ENCODE results near the gene TIMP2.
A peak's percentile ranks its signal among the peaks of the same experiment; 100 is the strongest.
"Not testable (repeated sequence)": the region's sequence is repeated elsewhere in the genome, so short reads cannot be mapped to it uniquely, and the experiment has no call there.

TIMP2 gene

DNA sequence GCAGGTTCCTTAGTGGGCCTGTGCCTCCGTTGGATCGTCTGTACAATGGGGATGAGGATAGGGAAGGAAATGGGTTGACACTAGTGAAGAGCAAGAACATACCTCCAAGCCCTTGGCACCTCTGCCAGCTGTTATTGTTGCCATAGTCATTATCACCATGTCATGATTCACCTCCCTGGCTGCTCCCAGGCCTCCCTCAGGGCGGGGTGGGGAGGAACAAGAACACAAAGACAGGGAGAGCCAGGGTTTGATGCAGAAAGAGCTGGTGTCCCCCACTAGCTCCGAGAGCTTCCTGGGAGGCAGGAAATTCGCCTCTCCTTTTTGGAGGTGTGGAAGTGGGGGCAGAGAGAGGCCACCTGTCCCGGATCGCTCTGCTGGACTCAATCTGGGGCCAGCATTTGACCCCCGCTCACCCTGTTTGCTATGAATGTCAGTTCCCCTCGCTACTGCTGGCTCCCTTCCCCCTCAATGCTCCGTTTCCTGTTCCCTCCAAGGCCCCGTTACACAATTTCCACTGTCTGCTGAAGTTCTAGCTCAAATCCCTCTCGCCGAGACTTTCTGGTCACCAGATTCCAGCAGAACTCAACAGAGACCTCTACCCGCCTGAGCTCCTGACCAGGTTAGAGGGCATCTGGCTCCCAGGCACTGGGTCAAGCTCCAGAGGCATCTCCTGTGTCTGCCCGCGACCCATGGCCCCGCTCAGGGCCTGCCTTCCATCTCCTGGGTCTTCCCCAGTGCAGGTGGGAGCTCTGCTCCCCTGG is 9.1 kb downstream of the TIMP2 start:
- H3K4me3 ChIP-seq (ENCODE audit: low read length), result peak overlapping the region; percentile 53

DNA sequence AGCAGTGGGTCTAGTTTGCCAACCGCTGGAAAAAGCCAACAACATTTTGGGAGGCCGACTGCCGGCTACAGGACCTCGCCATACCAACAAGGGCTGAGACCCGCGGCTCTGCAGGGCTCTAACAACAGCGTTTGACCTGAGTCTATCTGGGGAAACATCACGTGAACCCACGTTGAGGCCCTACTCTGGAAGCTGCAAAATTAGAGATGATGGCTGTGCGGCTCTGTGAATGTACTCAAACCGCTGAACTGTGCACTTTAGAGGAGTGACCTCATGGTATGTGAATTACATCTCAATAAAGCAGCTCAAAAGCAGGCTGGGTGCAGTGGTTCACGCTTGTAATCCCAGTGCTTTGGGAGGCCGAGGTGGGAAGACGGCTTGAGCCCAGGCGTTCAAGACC is 12.1 kb downstream of the TIMP2 start:
- no peak overlapping the region for H3K4me3 ChIP-seq (ENCODE audit: low read length)
- DNase-seq (ENCODE audit: low read depth, low spot score), result no peak

More for the DNA sequence above, 9.1 kb downstream of the TIMP2 start:
- DNase-seq (ENCODE audit: low read depth, low spot score), result peak; percentile 42

DNA sequence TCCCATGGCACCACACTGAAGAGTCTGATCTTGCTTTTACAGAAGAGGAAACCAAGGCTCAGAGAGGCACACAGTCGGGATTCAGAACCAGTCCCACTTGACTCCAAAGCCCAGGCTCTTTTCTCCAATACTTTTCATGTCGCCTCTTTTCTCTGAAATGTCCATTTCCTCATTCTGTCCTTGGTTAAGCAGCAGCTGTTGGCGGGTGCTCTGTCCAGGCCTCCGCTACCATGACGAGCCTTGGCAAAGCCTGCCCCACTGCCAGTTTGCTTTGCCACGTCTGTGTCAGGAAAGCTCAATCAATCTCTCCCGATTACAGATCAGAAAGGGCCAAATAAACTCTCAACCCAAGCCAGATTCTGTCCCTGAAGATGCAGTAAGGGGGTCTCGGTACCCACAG is 13.1 kb downstream of the TIMP2 start:
- H3K4me3 ChIP-seq (ENCODE audit: low read length), result no peak overlapping the region
- no peak for DNase-seq (ENCODE audit: low read depth, low spot score)

DNA sequence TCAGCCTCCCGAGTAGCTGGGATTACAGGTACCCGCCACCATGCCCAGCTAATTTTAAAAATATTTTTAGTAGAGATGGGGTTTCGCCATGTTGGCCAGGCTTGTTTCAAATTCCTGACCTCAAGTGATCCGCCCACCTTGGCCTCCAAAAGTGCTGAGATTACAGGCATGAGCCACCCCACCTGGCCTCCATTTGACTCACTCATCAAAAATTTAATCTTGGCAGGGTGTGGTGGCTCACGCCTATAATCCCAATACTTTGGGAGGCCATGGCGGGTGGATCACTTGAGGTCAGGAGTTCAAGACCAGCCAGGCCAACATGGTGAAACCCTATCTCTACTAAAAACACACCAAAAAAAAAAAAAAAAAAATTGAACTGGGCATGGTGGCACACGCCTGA is 13.6 kb downstream of the TIMP2 start:
- DNase-seq (ENCODE audit: low read depth, low spot score); H3K4me3 ChIP-seq (ENCODE audit: low read length): not testable (repeated sequence)

DNA sequence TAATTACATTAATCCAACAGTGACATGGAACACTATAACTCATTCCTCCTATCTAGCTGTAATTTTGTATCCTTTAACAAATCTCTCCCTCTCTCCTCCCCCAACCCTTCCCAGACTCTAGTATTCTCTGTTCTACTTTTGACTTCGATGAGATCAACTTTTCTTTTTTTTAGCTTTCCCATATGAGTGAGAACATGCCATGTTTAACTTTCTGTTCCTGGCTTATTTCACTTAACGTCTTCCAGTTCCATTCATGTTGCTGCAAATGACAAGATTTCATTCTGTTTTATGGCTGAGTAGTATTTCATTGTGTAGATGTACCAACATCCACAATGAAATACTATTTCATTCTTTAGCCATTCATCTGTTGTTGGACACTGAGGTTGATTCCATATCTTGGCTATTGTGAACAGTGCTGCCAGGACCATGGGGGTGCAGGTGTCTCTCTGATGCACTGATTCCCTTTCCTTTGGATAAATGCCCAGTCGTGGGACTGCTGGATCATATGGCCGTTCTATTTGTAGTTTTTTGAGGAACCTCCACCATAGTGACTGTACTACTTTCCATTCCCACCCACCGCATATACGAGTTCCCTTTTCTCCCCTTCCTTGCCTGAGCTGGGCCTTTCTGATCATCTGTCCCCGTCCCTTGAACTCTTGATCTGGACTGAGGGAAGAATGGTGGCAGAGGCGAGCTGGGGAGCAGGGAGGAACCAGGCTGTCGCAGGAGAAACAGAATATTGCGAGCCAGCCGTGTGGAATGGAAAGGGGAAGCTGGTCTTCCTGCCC is 14.5 kb downstream of the TIMP2 start:
- no peak for DNase-seq (ENCODE audit: low read depth, low spot score)
- no peak overlapping the region for H3K4me3 ChIP-seq (ENCODE audit: low read length)

DNA sequence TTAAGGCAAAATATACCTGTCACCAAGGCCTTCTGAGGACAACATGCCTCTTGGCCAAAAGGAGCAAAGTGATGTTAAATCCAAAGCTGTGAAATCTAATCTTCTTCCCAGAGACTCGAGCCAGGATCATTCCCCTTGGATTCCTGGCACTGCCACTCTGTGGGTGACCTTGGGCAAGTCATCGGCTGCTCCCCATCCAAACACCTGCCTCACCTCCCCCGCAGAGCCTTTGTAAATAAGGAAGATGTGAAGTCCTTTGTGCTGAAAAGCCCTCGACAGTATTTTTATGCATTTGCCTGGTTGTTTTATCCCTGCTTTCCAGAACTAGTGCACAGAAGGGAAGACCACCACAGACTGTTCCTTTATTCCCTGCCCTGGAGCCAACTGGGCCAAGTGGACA is 16.8 kb downstream of the TIMP2 start:
- no peak for DNase-seq (ENCODE audit: low read depth, low spot score)
- H3K4me3 ChIP-seq (ENCODE audit: low read length), result no peak overlapping the region

DNA sequence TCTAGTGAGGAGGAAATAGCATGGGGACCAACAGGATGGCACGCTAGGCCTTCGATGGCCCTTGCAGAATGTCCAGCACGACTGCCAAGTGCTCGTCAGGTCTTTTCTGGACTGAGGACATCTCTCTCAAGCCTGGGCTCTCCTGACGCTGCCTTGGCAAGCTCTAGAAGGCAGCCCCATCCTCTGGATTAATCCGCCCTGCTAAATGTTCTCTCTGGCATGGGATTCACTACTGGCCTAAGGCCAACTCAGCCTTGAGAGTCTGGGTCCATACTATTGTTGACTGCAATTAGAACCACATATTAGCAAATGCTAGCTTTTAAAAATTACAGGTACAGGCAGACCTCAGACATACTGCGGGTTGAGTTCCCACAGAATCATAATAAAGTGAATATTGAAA is 19.6 kb downstream of the TIMP2 start:
- DNase-seq (ENCODE audit: low read depth, low spot score), result no peak
- H3K4me3 ChIP-seq (ENCODE audit: low read length), result no peak overlapping the region

DNA sequence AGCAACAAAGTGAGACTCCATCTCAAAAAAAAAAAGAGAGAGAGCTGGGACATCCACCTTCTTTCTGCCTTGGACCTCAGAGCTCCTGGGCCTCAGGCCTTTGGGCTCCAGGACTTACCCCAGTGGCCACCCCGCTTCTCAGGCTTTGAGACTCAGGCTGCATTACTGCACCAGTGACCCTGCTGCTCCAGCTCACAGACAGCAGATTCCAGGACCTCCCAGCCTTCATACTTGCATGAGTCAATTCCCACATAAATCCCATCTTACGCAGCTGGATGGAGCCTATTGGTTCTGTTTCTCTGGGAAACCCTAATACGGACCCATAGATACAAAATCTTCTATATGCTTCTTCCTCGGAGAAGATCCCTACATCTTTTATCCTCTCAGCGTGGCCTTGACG is 20.1 kb downstream of the TIMP2 start:
- DNase-seq (ENCODE audit: low read depth, low spot score), result no peak
- no peak overlapping the region for H3K4me3 ChIP-seq (ENCODE audit: low read length)

DNA sequence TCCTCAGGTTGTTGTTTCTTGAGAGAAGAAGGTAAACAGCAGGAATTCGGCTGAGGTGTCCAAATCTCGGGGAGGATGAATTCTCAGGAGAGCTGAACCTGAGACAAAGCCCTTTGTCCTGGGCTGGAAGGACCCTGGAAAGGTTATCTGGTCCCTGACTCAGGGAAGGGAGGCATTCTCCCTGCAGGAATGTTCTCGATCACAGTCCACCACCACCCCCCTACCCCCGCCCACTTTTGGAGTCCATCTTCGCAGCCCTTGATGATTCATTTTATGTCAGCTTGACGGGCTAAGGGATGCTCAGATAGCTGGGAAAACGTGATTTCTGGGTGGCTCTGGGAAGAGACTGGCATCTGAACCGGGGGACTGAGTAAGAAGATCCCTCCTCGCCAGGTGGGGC is 20.8 kb downstream of the TIMP2 start:
- no peak overlapping the region for H3K4me3 ChIP-seq (ENCODE audit: low read length)
- no peak for DNase-seq (ENCODE audit: low read depth, low spot score)

DNA sequence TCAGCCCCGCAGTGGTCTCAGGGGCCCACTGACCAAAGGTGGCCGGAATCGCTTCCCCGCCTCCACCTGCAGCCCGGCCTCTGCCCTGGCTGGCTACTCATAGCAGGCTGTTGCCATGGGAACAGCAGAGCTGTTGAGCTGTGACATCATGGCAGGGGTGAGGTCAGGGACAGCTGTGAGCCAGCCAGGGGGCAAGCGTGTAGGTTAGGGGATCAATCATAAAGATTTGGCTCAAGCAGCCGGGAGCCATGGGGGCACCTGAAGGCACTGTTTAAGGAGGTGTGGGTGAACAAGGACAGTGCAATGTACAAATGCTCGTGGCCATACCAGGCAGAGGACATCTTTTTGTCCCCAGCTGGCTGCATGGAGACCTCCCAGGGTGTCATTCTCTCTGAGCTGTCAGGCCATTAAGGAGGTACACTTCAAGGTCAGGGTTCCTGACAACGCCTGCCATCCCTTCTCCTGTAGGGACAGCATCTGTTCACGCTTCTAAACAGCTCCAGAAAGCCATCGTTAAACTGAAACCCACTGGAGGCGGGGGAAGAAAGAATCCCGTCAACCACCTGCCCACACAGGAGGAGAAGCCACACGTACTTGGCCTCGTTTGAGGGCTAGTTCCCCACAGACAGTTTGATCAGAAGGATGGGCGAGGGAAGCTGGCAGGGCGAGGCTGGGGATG is 21.9 kb downstream of the TIMP2 start, which contains the start of gene CEP295NL:
TSS of gene CEP295NL (minus strand) at position 101 of the 679 bp plus-strand sequence. CDS start 1,373 bp downstream, outside the sequence.
- no peak for DNase-seq (ENCODE audit: low read depth, low spot score)
- no peak within 1 kb of the TSS for H3K4me3 ChIP-seq (ENCODE audit: low read length)

DNA sequence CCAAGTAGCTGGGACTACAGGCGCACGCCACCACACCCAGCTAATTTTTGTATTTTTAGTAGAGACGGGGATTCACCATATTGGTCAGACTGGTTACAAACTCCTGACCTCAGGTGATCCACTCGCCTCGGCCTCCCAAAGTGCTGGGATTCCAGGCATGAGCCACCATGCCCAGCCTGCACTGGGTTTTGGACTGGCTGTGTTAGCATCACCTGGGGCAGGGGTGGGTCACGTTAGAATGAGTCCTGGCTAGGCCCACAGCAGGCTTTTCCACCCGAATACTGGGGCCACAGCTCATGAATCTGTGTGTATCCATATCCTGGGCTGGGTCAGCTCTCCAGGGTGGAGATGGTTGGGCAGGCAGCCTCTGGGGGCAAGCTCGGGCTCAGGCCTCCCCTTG is 23.0 kb downstream of the TIMP2 start:
- not testable (repeated sequence) for DNase-seq (ENCODE audit: low read depth, low spot score); H3K4me3 ChIP-seq (ENCODE audit: low read length)

DNA sequence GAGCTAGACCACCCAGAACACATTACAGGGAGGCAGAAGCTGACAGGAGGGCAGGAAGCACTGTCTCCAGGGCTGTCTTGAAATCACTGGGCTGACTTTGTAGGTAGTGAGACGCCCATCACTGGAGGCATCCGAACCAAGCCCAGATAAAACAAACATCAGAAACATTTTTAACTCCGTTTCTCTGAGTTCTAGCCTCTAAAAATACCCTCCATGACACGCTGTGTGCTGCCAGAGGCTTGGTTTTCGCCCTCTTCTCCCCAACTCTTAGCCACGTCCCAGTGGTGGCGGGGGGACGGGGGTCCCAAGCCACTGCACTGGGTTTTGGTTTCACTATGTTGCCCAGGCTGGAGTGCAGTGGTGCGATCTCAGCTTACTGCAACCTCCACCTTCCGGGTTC is 23.4 kb downstream of the TIMP2 start:
- DNase-seq (ENCODE audit: low read depth, low spot score), result no peak
- H3K4me3 ChIP-seq (ENCODE audit: low read length), result no peak overlapping the region

DNA sequence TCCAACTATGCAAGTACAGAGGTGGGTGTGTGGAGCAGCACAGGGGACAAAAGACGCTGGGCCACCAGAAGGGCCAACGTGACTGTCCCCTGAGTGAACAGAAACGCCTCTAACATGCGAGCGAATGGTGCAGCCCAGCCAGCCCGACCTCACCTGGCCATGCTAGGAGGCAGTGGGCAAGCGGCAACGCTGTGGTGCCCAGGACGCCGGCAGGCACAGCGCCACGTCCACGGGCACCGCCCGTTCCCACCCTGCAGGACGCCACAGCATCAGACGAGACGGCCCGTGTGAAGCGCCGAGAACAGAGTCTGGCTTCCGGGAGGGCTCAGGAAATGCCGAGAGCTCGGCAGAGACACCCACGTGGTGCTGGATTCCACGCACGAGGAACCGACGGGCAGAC is 24.4 kb downstream of the TIMP2 start:
- DNase-seq (ENCODE audit: low read depth, low spot score), result no peak
- H3K4me3 ChIP-seq (ENCODE audit: low read length), result no peak overlapping the region

DNA sequence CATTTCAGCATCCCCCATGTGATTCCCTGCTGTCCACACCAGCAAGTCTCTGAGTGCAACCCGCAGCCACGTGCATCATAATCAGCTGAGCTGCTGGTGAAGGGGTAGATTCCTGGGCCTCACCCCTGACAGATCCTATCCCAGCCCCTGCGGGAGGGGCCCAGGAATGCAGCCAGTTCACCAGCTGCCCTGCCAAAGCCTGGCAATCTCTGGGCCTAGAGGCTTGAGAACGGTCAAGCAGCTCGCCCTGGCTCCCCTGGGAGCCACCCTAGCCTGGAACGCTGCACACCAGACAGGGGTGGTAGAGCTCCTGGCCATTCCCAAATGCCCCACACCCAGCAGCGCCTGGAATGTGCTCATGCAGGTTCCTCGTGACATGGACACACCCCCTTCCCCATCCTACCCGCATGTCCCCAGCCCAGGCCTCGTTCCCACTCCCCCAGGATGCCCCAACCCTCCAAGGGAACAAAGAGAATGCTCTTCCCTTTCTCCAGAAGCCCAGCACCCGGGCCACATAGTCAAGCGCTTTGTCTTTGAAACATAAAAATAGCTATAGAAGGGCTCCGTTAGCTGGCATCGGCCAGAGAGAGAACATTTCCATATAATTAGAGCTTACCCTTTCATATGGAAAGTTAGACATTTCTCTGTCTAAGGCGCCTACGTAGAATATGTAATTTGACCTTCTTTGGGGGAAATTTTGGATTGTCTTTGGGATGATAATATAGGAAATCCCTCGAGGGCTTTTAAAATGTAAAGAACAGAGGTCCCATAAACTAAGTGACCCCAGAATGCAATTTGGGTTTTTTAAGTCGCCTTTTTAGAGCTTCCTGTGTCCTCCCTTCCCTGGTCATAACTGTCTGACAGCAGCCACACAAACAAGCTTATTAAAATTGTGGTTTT is 25.6 kb downstream of the TIMP2 start:
- no peak overlapping the region for H3K4me3 ChIP-seq (ENCODE audit: low read length)
- DNase-seq (ENCODE audit: low read depth, low spot score), result no peak

DNA sequence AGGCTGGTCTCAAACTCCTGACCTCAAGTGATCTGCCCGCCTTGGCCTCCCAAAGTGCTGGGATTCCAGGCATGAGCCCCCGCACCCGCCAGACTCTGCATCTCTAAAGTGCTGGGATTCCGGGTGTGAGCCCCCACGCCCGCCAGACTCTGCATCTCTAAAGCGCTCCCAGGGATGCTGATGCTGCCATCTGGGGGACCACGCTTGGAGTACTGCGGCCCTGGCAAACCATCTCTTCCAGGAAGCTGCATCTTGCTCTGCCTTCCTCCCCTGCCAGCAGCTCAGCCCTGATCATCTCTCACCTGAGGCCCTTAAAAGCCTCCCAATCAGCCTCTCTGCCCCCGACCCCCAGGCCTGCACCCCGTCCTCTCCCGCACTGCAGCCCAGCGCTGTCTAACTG is 26.2 kb downstream of the TIMP2 start:
- no peak overlapping the region for H3K4me3 ChIP-seq (ENCODE audit: low read length)

DNA sequence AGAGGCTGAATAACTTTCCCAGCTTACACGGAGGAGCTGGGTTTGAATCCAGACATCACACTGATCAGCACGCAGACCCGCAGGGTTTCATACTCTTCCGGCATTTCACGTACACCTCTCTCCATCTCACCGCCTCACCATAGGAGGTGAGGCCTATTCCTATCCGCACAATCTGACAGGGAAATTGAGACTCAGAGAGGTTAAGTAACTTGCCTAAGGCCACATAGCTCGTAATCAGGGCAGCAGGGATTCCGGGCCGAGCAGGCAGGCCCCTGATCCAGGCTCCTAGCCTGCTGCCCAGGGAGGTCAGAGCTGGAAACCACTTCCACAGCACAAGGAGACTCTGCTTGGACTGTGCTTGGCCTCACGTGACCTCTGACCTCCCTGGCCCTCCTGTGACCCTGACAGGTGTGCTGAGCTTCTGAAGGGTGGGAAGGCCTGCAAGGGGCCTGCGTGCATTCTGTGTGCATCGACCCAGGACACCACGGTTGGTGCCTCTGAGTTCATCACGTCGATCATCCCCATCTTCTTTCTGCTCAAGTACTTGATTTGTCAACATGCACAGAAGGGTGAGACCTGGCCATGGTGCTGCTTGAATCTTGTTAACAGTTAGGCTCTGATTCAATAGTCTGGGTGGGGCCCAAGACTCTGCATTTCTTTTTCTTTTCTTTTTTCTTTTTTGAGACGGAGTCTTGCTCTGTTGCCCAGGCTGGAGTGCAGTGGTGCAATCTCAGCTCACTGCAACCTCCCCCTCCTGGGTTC is 26.9 kb downstream of the TIMP2 start:
- H3K4me3 ChIP-seq (ENCODE audit: low read length), result no peak overlapping the region
- DNase-seq (ENCODE audit: low read depth, low spot score), result no peak

More for the DNA sequence above, 26.2 kb downstream of the TIMP2 start:
- DNase-seq (ENCODE audit: low read depth, low spot score), result no peak

DNA sequence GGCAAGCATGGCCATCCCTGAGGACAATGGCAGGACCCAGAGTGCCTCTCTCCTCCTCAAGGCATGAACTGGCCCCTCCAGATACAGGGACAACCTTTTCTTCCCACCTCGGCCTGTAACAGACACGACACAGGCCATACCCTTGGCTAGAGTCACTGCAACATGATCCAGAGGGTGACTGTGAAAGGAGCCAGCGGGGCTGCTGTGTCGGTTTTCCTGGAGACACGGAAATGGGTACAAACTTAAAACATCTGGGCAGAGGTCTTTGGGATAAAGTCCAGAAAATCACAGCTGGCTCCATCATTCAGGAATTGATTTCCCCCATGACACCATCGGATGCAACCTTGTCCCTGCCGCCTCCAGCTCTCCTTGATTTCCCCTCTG is 27.5 kb downstream of the TIMP2 start:
- no peak overlapping the region for H3K4me3 ChIP-seq (ENCODE audit: low read length)
- DNase-seq (ENCODE audit: low read depth, low spot score), result no peak
